Ovary (tissue), 9 donors: ENCODE results near the gene CCDC33. TPM values are rescaled to one million over a fixed set of nuclear protein-coding genes. Genes with fewer than 3 reads are reported as not detected.

Experiments used
- DNase-seq, 5 donors: peaks; one replicate each; pipeline ENCODE4 v3.0.0-alpha.2; 2019 to 2020
- H3K27ac ChIP-seq, 2 donors: fragments of 200-600 bp; one replicate each; pipeline versions ENCODE4 v1.5.1 to v1.8.0; 2019 to 2022
- H3K27me3 ChIP-seq: fragments of 200-600 bp; one replicate; pipeline ENCODE4 v1.8.0; 2022
- H3K36me3 ChIP-seq: fragments of 200-600 bp; sonication (generic); one replicate; pipeline ENCODE4 v1.5.1; 2019
- H3K4me1 ChIP-seq: one replicate; pipeline ENCODE4 v1.8.1; 2013; ENCODE audit warnings: mild to moderate bottlenecking, moderate library complexity; ENCODE audit not compliant: insufficient read depth
- H3K4me3 ChIP-seq: fragments of 200-600 bp; sonication (generic); one replicate; pipeline ENCODE4 v1.5.1; 2017
- H3K9me3 ChIP-seq, 2 donors: fragments of 200-600 bp in 1 of 2; sonication (generic) in 1 of 2; one replicate each; pipeline versions ENCODE4 v1.5.1 to v1.8.1; 2013 to 2019; ENCODE audit warnings: mild to moderate bottlenecking in 1 of 2, moderate library complexity in 1 of 2
- CTCF ChIP-seq, 3 donors: fragments of 450-650 bp in 2 of 3; fragments of 200-600 bp in 1 of 3; IDR thresholded peaks; one replicate each; pipeline versions ENCODE4 v1.5.1 to v1.8.0; 2016 to 2022; ENCODE audit warnings: antibody characterized with exemption in 3 of 3, mild to moderate bottlenecking in 1 of 3
- EP300 ChIP-seq: sonication (generic); formaldehyde crosslinking; IDR thresholded peaks from one replicate; pipeline ENCODE4 v1.6.1; 2017; ENCODE audit warnings: antibody characterized with exemption
- POLR2A ChIP-seq: fragments of 450-650 bp; IDR thresholded peaks from one replicate; pipeline ENCODE4 v1.6.1; 2017; ENCODE audit warnings: antibody characterized with exemption, mild to moderate bottlenecking, moderate library complexity
- WGBS, 3 donors: extraction: QIAGEN DNeasy Blood & Tissue Kit in 1 of 3; methylation state at CpG; one replicate each; pipeline versions ENCODE4 v1.1.5 to v1.1.7; 2013 to 2017; 5-methylcytosine and 5-hydroxymethylcytosine counted together
- intact Hi-C, 4 donors: fragments of 100-400 bp; cut with DNase I; formaldehyde crosslinking; loops; one replicate each; pipeline versions ENCODE4 v1.11.0 to v1.15.1; 2022 to 2023
- polyA plus RNA-seq, 2 donors: library from polyadenylated mRNA; stranded (reverse); fragments of 200-250 nt in 1 of 2; fragments of 350-450 nt in 1 of 2; fragmentation: Illumina TruSeq in 1 of 2; extraction: RNeasy Lipid Tissue Mini Kit (QIAGEN cat#74804) in 1 of 2; gene quantifications; one replicate each; pipeline ENCODE4 v1.2.3, GENCODE V29; 2013 to 2014
- total RNA-seq, 7 donors: library from RNA; depleted of rRNA in 2 of 7; stranded (reverse); fragments of >200 nt in 2 of 7; fragmentation: NEBNext Ultra II Directional in 3 of 7; extraction: Animal tissue kit (Norgen Biotek cat#: 25700) in 3 of 7; gene quantifications; one replicate each; pipeline versions ENCODE4 v1.1.0 to v1.2.4, GENCODE V29; 2016 to 2023
- donor health status: DM: no; HTN: no; CAD: no; lungs with moderate emphysema.
- donor health status: DM: no; HTN: no; CAD: no.
- donor health status: Bipolar disorder and iron deficiency.
- donor health status: DM: yes; HTN: yes; CAD: no.
- donor health status: DM: no; HTN: no; CAD: no.
- donor health status: DM: yes; HTN: yes; CAD: no.

CCDC33 gene
- total and polyA plus RNA-seq, 9 donors: 0.10 to 24.7 (median 1.9) TPM; not detected in 3

- intact Hi-C loops: loop anchor here in 3 of 4 donors (5.0 to 10.0 kb wide), 3 partner anchors 185 to 357 kb away; no protein-coding TSS in a partner anchor
- H3K27me3 ChIP-seq: no peaks in the 10 kb centered on the region
- 77 to 87% (median 80%) methylated on average over 13 of the region's 13 CpGs for WGBS, 3 donors
- no peaks in the 10 kb centered on the region for H3K9me3 ChIP-seq
- no peak for DNase-seq
- no peak overlapping the region for H3K27ac ChIP-seq
- no peak overlapping the region for H3K4me3 ChIP-seq
- TF ChIP-seq POLR2A (no peak), EP300 (no peak), CTCF (IDR thresholded peaks at IDR 0.05) (no peak)
- no peaks in the 10 kb centered on the region for H3K36me3 ChIP-seq
- no peaks in the 10 kb centered on the region for H3K4me1 ChIP-seq
Measured at GRCh38 chr15:74311734-74312444, 75.8 kb downstream of the CCDC33 start.

GRCh38 chr15:74312445-74313007 is 76.4 kb downstream of the CCDC33 start:
- WGBS, 3 donors: 87 to 93% (median 88%) methylated on average over 9 of the region's 9 CpGs
- intact Hi-C loops: loop anchor here in 3 of 4 donors (5.0 to 10.0 kb wide), 3 partner anchors 185 to 358 kb away; no protein-coding TSS in a partner anchor
- TF ChIP-seq CTCF (IDR thresholded peaks at IDR 0.05) (no peak), POLR2A (no peak), EP300 (no peak)
- DNase-seq: no peak
- no peak overlapping the region for H3K27ac ChIP-seq
- H3K4me1 ChIP-seq: peaks cover 1% of the 10 kb centered on the region
- H3K4me3 ChIP-seq: no peak overlapping the region
- no peaks in the 10 kb centered on the region for H3K27me3 ChIP-seq
- H3K36me3 ChIP-seq: no peaks in the 10 kb centered on the region
- no peaks in the 10 kb centered on the region for H3K9me3 ChIP-seq

- no peak overlapping the region for H3K4me3 ChIP-seq
- WGBS, 3 donors: 81 to 90% (median 84%) methylated on average over 7 of the region's 7 CpGs
- intact Hi-C loops: loop anchor here in 3 of 4 donors (5.0 to 10.0 kb wide), 3 partner anchors 187 to 359 kb away; no protein-coding TSS in a partner anchor
- H3K9me3 ChIP-seq: no peaks in the 10 kb centered on the region
- H3K36me3 ChIP-seq: no peaks in the 10 kb centered on the region
- no peaks in the 10 kb centered on the region for H3K27me3 ChIP-seq
- TF ChIP-seq CTCF (IDR thresholded peaks at IDR 0.05) (no peak), EP300 (no peak), POLR2A (no peak)
- peaks cover 10% of the 10 kb centered on the region for H3K4me1 ChIP-seq
- no peak for DNase-seq
- H3K27ac ChIP-seq: no peak overlapping the region
Measured at GRCh38 chr15:74313889-74314288, 77.8 kb downstream of the CCDC33 start.

- no peak overlapping the region for H3K4me3 ChIP-seq
- H3K4me1 ChIP-seq: peaks cover 16% of the 10 kb centered on the region
- no peak overlapping the region for H3K27ac ChIP-seq
Measured at GRCh38 chr15:74314795-74315438, 78.8 kb downstream of the CCDC33 start.

More at GRCh38 chr15:74314795-74315438, 78.8 kb downstream of the CCDC33 start:
- intact Hi-C loops: loop anchor here in 3 of 4 donors (5.0 to 10.0 kb wide), 3 partner anchors 188 to 360 kb away; no protein-coding TSS in a partner anchor
- Histone ChIP-seq H3K36me3 (no peaks in the 10 kb centered on the region), H3K27me3 (no peaks in the 10 kb centered on the region), H3K9me3 (no peaks in the 10 kb centered on the region)
- DNase-seq: no peak
- TF ChIP-seq EP300 (no peak), CTCF (IDR thresholded peaks at IDR 0.05) (no peak), POLR2A (no peak)
- 81 to 89% (median 82%) methylated on average over 11 to 13 of the region's 13 CpGs for WGBS, 3 donors
